ENCODE results near the gene PGS1.
"Not testable (repeated sequence)": the region's sequence is repeated elsewhere in the genome, so short reads cannot be mapped to it uniquely, and the experiment has no call there.

The PGS1 gene

GRCh38 chr17:78450696-78451345, 72.4 kb downstream of the PGS1 start:
- DNase-seq = no peak

DNA sequence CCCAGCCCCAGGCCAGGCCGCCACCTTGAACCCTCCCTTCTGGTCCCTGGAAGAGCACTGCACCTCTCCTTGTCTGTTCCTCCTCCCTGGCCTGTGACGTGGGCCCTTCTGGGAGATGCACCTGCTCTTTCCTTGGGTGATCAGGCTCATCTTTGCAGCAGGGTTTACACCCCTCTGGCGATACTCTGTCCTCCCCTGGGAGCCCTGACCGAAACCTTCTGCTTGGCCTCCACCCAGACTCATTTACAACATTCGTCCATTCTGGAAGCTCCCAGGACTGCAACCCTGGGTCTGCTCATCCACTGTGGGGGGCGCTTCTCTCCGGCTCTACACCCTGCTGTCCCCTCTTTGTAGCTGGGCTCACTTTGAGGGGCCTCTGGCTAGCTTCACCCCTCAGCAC, 73.3 kb downstream of the PGS1 start:
- DNase-seq = no peak

DNA sequence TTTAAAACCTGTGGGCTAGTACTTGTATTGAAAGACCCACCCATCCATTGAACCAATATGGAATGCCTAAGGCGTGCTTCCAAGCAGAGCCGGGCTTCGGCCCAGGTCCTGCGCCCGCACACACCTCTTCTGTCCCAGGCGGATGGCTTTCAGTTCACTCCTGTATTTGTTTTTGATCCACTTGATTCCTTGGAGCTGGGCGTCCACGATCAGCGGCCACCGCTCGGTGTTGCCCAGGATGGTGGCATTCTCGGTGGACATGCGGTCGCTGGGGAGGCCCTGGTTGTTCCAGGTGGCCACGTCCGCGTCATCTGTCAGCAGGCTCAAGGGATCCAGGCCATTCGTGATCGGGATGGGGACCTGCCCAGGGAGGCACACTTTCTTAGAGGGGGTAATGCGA, 75.9 kb downstream of the PGS1 start:
- no peak for DNase-seq

DNA sequence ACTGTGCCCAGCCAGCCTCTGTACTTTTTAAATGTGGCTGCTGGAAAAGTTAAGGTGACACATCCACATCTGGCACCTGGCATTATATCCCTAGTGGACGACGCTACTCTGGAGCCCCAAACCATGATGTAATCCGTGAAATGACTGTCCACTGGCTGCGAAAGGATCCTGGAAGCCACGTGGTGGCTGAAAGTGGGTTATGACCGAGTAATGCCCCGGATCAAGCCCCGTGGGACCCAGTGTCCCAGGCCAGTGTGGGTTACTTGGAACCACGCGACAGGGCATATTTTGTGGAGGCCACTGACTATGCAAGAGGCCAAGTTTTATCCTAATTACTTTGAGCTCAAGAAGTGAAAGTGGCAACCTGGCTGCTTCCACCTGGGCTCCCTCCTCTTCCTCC, 79.6 kb downstream of the PGS1 start:
- DNase-seq = no peak

GRCh38 chr17:78458736-78459335, 80.4 kb downstream of the PGS1 start:
- no peak for DNase-seq

- DNase-seq = no peak
These were observed 81.2 kb downstream of the PGS1 start for GRCh38 chr17:78459696-78460095.

DNA sequence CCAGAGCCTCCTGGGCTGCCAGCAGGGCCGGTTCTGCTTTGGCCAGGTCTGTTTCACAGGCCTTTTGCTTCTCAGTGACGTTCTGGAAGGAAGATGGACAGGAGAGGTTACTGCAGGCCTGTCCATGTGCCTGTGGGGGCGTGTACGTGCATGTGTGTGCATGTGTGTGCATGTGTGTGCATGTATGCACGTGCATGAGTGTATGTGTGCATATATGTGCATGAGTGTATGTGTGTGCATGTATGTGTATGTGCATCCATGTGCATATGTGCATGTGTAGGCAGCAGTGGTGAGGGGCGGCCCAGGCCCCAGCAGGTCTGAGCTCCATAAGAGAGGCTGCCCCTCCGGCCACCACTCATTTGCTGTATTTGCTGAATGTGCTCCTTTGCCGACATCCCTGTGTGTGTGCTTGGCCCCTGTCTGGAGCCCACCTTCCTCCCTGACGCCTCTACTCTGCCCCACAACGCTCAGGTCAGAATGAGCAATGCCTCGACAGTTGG, 81.8 kb downstream of the PGS1 start:
- DNase-seq = no peak

GRCh38 chr17:78460951-78461798, 82.7 kb downstream of the PGS1 start:
- DNase-seq = no peak

- DNase-seq = no peak
These were observed 83.3 kb downstream of the PGS1 start for GRCh38 chr17:78461799-78462053.

- no peak for DNase-seq
These were observed 83.7 kb downstream of the PGS1 start for GRCh38 chr17:78462148-78462547.

DNA sequence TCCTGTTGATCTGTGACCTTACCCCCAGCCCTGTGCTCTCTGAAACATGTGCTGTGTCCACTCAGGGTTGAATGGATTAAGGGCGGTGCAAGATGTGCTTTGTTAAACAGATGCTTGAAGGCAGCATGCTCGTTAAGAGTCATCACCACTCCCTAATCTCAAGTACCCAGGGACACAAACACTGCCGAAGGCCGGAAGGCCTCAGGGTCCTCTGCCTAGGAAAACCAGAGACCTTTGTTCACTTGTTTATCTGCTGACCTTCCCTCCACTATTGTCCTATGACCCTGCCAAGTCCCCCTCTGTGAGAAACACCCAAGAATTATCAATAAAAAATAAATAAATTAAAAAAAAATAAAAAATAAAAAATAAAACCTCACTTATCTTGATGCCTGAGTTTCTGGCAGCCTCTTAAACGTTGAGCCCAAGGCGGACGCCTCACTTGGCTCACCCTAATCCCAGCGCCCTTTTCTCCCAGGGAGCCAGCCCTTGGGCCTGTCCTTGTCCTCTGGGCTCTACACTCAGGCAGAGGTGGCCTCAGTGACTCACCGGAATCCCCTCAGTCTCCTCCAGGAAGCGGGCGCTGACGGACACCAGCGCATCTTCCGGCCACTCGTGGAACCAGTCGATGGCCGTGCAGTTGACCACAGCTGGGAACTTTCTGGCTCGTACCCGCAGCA, 87.8 kb downstream of the PGS1 start:
- not testable (repeated sequence) for DNase-seq

DNA sequence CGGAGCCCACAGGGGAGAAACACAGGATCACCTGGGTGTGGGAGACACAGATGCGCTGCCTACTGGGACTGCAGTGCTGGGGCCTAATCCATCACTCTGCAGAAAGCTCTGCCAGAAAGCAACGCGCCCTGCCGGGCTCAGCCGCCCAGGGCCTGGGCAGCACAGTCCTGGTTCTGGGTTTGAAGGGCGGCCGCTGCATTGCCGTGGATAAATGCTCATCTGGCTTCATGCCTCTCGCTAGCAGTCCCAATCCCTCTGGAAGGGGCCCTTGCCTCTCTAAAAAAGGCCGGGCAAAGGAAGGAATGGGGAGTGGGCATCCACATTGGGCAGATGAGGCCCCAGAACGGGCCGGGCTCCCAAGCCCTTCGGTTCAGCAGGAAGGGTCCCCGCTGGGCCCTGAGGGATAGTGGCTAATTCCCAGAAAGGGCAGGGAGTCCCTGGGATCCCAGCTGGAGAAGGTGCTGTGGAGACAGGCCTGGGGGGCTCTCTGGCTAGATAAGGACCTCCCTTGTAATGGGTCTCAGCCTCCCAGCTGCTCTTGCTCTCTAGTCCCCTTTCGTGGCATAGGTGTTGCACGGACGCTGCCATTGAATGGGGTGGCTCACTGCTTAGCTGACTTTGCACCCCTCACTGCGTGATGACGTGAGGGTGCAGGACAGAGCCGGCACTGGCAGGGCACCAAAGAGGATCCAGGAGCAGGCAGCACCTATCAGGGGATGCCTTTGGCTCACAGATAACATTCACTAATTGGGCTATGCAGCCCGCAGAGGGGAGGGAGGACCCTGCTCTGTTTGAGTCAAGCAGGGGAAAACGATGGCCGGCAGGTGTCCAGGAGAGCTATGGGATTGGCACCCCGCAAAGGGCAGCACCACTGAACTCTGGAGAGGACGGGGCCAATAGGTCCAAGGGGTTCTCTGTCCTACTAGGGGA, 88.6 kb downstream of the PGS1 start:
- no peak for DNase-seq

GRCh38 chr17:78468366-78468765, 89.9 kb downstream of the PGS1 start:
- no peak for DNase-seq

- no peak for DNase-seq
These were observed 91.0 kb downstream of the PGS1 start for GRCh38 chr17:78469443-78469842.

DNA sequence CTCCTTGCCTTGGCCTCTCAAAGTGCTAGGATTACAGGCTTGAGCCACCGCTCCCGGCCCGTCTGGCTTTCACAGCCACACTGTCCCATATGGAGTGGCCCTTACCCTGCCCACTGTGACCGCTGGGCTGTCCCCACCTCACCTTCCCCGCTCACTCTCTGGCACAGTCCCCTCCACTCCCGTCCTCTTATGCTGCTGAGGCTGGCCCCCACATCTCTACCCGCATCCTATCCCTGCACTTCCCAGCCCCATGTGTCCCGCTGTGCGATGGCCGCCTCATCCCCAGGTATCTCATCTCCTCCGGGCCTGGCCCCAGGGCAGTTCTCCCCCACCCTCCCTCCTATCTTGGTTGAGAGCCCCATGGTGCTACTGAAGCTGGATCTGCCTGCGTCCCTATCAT, 93.2 kb downstream of the PGS1 start:
- no peak for DNase-seq

- DNase-seq = no peak
These were observed 93.8 kb downstream of the PGS1 start for GRCh38 chr17:78472035-78472905.

DNA sequence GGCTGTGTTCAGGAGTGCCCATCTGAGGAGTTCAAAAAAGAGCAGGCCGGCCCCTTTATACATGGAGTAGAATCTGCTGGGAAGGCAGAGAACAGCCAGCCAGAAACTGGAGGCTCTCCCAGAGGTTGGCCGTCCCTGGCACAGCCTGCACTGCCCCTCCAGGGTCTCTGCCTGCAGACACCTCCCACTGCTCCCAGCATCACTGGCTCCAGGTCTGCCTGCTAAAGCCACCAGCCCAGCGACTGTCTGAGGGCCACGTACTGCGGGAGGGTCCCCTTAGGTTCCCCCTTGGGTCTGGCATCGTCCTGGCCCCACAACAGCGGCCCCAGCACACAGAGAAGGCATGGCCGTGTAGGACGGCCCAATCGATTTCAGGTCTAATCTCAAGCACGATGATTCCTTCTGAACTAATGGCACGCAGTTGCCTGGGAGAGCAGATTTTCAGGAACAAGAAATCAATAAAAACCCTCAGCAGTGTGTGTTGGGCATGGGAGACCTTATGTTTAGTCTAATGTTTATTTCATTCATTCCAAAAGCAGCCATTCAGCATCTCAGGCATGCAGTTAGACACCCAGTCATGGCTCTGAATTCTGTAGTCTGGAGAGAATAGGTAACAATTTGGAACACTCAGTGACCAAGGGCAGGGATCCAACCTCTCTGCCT, 95.6 kb downstream of the PGS1 start:
- DNase-seq = no peak
